ENCODE results near the gene PHTF2. TPM values are rescaled to one million over a fixed set of nuclear protein-coding genes. Genes with fewer than 3 reads are reported as not detected.
"Not testable (repeated sequence)": the region's sequence is repeated elsewhere in the genome, so short reads cannot be mapped to it uniquely, and the experiment has no call there.

The PHTF2 gene
- total RNA-seq, 1 donor from 2014 or later: 31.2 TPM

- intact Hi-C loops (cut with micrococcal nuclease): no loop called here
- peaks cover 51% of the 10 kb centered on the region for H3K36me3 Mint-ChIP-seq (ENCODE audit: low read depth)
- no peak overlapping the region for H3K27ac Mint-ChIP-seq
- peaks cover 18% of the 10 kb centered on the region for H3K4me1 Mint-ChIP-seq (ENCODE audit: low read depth)
- H3K4me3 Mint-ChIP-seq: no peak overlapping the region
- peaks cover 56% of the 10 kb centered on the region for H3K9me3 Mint-ChIP-seq
- peaks cover 2% of the 10 kb centered on the region for H3K27me3 Mint-ChIP-seq (ENCODE audit: insufficient read depth)
- DNase-seq (ENCODE audit: low spot score): no peak
Measured at GRCh38 chr7:77823787-77824186, 25.2 kb downstream of the PHTF2 start.

- Mint-ChIP-seq H3K27ac (no peak overlapping the region), H3K36me3 (ENCODE audit: low read depth) (peaks cover 44% of the 10 kb centered on the region), H3K4me3 (no peak overlapping the region), H3K9me3 (peaks cover 48% of the 10 kb centered on the region), H3K27me3 (ENCODE audit: insufficient read depth) (peaks cover 2% of the 10 kb centered on the region), H3K4me1 (ENCODE audit: low read depth) (peaks cover 18% of the 10 kb centered on the region)
- no peak for DNase-seq (ENCODE audit: low spot score)
- intact Hi-C loops (cut with micrococcal nuclease): no loop called here
Measured at GRCh38 chr7:77824636-77825035, 26.1 kb downstream of the PHTF2 start.

GRCh38 chr7:77825131-77825530 is 26.6 kb downstream of the PHTF2 start:
- Mint-ChIP-seq H3K27ac (no peak overlapping the region), H3K36me3 (ENCODE audit: low read depth) (peaks cover 39% of the 10 kb centered on the region), H3K4me3 (no peak overlapping the region), H3K27me3 (ENCODE audit: insufficient read depth) (peaks cover 2% of the 10 kb centered on the region), H3K9me3 (peaks cover 43% of the 10 kb centered on the region), H3K4me1 (ENCODE audit: low read depth) (peaks cover 18% of the 10 kb centered on the region)
- no peak for DNase-seq (ENCODE audit: low spot score)
- intact Hi-C loops (cut with micrococcal nuclease): no loop called here

DNA sequence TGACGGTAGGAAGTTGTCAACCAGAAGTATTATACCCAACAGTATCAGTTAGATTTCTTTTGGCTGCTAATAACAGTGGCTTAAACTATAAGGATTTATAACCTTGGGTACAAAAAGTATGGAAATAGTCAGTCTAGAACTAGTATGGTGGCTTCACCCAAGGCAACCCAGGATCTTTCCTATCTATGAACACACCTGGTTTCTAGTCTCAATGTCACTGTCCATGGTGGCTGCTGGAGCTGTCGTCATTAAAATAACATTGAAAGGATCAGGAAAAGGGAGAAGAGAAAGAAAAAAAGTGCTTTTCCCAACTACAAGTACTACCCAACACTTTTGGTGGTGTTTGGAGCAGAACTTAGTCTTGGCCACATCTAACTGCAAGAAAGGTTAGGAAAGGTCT is 27.7 kb downstream of the PHTF2 start:
- Mint-ChIP-seq H3K27ac (no peak overlapping the region), H3K27me3 (ENCODE audit: insufficient read depth) (peaks cover 2% of the 10 kb centered on the region), H3K4me3 (no peak overlapping the region), H3K9me3 (peaks cover 31% of the 10 kb centered on the region), H3K36me3 (ENCODE audit: low read depth) (peaks cover 27% of the 10 kb centered on the region), H3K4me1 (ENCODE audit: low read depth) (peaks cover 30% of the 10 kb centered on the region)
- DNase-seq (ENCODE audit: low spot score): no peak
- intact Hi-C loops (cut with micrococcal nuclease): no loop called here

DNA sequence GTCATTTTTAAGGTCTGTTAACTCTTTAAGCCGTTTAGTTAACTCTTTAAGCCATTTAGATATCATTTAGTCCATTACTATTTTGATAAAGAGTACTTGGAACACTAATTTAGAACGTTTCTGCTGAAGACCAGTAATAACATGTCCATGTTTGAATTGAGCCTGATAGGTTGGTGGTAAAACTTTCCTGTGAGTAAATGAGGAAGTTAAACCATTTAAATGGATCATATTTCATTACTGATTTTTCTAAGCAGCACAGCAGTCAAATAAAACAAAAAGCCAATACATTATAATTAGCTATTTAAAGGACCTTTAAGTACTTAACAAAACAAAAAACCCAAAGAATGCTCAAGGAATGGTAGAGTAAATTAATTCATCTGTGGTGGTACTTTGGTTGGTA is 29.4 kb downstream of the PHTF2 start:
- Mint-ChIP-seq H3K27me3 (ENCODE audit: insufficient read depth) (peaks cover 2% of the 10 kb centered on the region), H3K4me1 (ENCODE audit: low read depth) (peaks cover 40% of the 10 kb centered on the region), H3K4me3 (no peak overlapping the region), H3K9me3 (peaks cover 22% of the 10 kb centered on the region), H3K36me3 (ENCODE audit: low read depth) (peaks cover 19% of the 10 kb centered on the region), H3K27ac (no peak overlapping the region)
- DNase-seq (ENCODE audit: low spot score): no peak
- intact Hi-C loops (cut with micrococcal nuclease): no loop called here

DNA sequence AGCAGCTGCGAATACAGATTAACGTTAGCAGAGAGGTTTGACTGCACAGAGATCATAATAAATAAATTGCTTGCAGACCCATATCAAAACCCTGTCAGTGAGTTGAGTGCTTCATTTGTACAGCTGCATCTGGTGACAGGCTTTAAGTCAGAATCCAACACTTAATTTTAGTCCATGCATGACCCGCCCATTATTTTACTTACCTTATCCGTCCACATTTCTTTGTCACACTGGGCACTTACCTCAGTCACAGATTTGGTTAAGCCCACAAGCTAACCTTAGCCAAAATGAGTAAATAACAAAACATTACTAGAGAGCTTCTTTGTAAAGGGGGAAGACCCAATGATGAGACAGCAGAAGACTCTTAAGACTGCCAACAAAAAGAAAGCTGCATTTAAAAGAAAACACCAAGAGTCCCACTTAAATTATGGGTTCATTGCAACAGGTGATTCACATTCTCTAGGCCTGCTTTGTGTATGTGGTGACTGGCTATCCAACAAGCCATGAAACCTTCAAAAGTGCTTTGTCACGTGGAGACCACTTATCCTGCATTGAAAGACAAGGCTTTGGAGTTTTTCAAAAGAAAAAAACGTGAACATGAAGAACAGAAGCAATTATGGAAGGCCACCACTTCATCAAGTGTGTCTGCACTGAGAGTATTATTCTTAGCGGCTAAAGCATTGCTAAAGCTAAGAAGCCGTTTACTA is 32.2 kb downstream of the PHTF2 start:
- Mint-ChIP-seq H3K4me3 (no peak overlapping the region), H3K9me3 (peaks cover 1% of the 10 kb centered on the region), H3K4me1 (ENCODE audit: low read depth) (peaks cover 46% of the 10 kb centered on the region), H3K36me3 (ENCODE audit: low read depth) (peaks cover 6% of the 10 kb centered on the region), H3K27ac (no peak overlapping the region), H3K27me3 (ENCODE audit: insufficient read depth) (peaks cover 2% of the 10 kb centered on the region)
- no peak for DNase-seq (ENCODE audit: low spot score)
- intact Hi-C loops (cut with micrococcal nuclease): no loop called here

- intact Hi-C loops (cut with micrococcal nuclease): no loop called here
- peaks cover 1% of the 10 kb centered on the region for H3K27me3 Mint-ChIP-seq (ENCODE audit: insufficient read depth)
- H3K4me1 Mint-ChIP-seq (ENCODE audit: low read depth): peaks cover 43% of the 10 kb centered on the region
- H3K4me3 Mint-ChIP-seq: no peak overlapping the region
- peaks cover 4% of the 10 kb centered on the region for H3K36me3 Mint-ChIP-seq (ENCODE audit: low read depth)
- H3K9me3 Mint-ChIP-seq: peaks cover 2% of the 10 kb centered on the region
- H3K27ac Mint-ChIP-seq: no peak overlapping the region
- no peak for DNase-seq (ENCODE audit: low spot score)
Measured at GRCh38 chr7:77831481-77831880, 32.9 kb downstream of the PHTF2 start.

- Mint-ChIP-seq H3K4me3 (no peak overlapping the region), H3K27me3 (ENCODE audit: insufficient read depth) (no peaks in the 10 kb centered on the region), H3K4me1 (ENCODE audit: low read depth) (peaks cover 38% of the 10 kb centered on the region), H3K36me3 (ENCODE audit: low read depth) (peaks cover 4% of the 10 kb centered on the region), H3K27ac (no peak overlapping the region), H3K9me3 (peaks cover 3% of the 10 kb centered on the region)
- intact Hi-C loops (cut with micrococcal nuclease): no loop called here
- DNase-seq (ENCODE audit: low spot score): no peak
Measured at GRCh38 chr7:77831953-77832352, 33.4 kb downstream of the PHTF2 start.

- DNase-seq (ENCODE audit: low spot score): no peak
- H3K4me1 Mint-ChIP-seq (ENCODE audit: low read depth): peaks cover 42% of the 10 kb centered on the region
- intact Hi-C loops (cut with micrococcal nuclease): no loop called here
- no peak overlapping the region for H3K4me3 Mint-ChIP-seq
- H3K9me3 Mint-ChIP-seq: peaks cover 3% of the 10 kb centered on the region
- peaks cover 4% of the 10 kb centered on the region for H3K36me3 Mint-ChIP-seq (ENCODE audit: low read depth)
- H3K27me3 Mint-ChIP-seq (ENCODE audit: insufficient read depth): no peaks in the 10 kb centered on the region
- H3K27ac Mint-ChIP-seq: peak overlapping the region; percentile 21
Measured at GRCh38 chr7:77833136-77833535, 34.6 kb downstream of the PHTF2 start.

DNA sequence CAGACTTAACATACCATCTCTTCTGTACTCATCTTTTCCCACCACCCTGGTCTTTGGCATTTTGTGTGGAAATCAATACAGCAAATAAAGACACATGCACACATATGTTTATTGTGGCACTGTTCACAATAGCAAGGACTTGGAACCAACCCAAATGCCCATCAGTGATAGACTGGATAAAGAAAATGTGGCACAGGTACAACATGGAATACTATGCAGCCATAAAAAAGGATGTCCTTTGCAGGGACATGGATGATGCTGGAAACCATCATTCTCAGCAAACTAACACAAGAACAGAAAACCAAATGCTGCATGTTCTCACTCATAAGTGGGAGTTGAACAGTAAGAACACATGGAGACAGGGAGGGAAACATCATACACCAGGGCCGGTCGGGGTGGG is 37.9 kb downstream of the PHTF2 start:
- peaks cover 33% of the 10 kb centered on the region for H3K4me1 Mint-ChIP-seq (ENCODE audit: low read depth)
- H3K36me3 Mint-ChIP-seq (ENCODE audit: low read depth); H3K27me3 Mint-ChIP-seq (ENCODE audit: insufficient read depth); DNase-seq (ENCODE audit: low spot score); H3K27ac Mint-ChIP-seq; H3K9me3 Mint-ChIP-seq; intact Hi-C loops (cut with micrococcal nuclease); H3K4me3 Mint-ChIP-seq: not testable (repeated sequence)

GRCh38 chr7:77837275-77837674 is 38.7 kb downstream of the PHTF2 start:
- Mint-ChIP-seq H3K36me3 (ENCODE audit: low read depth) (peaks cover 6% of the 10 kb centered on the region), H3K4me1 (ENCODE audit: low read depth) (peaks cover 27% of the 10 kb centered on the region), H3K27me3 (ENCODE audit: insufficient read depth) (no peaks in the 10 kb centered on the region), H3K4me3 (no peak overlapping the region), H3K27ac (no peak overlapping the region), H3K9me3 (peaks cover 3% of the 10 kb centered on the region)
- DNase-seq (ENCODE audit: low spot score): no peak
- intact Hi-C loops (cut with micrococcal nuclease): no loop called here

- Mint-ChIP-seq H3K4me1 (ENCODE audit: low read depth) (peaks cover 25% of the 10 kb centered on the region), H3K9me3 (peaks cover 3% of the 10 kb centered on the region), H3K36me3 (ENCODE audit: low read depth) (peaks cover 6% of the 10 kb centered on the region), H3K27me3 (ENCODE audit: insufficient read depth) (no peaks in the 10 kb centered on the region), H3K27ac (no peak overlapping the region), H3K4me3 (no peak overlapping the region)
- intact Hi-C loops (cut with micrococcal nuclease): no loop called here
- no peak for DNase-seq (ENCODE audit: low spot score)
Measured at GRCh38 chr7:77837966-77838365, 39.4 kb downstream of the PHTF2 start.

DNA sequence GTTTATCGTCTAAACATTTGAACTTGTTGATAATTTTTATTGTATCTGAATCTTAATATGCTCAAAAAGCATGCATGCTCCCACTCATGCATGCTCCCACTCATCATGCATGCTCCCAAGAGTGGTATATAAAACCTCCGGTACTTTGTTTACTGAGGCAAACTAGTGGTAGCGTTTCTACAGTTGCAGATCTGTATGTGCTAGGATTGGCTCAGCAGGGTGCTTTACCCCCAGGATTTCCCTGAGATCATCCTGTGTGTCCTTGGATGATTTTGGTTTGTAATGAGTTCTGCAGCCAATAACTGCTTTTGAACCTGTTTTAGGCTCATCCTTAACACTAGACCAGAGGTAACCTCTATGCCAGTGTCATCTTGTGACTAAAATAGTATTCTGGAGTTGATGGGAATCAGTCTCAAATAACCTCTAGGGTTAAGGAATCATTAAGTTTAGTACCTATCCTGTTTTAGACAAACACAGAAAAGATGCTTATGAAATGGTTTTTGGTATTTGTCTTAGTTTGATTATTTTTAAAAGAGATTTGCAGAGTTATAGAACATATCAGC is 40.4 kb downstream of the PHTF2 start:
- H3K4me3 Mint-ChIP-seq: no peak overlapping the region
- no peaks in the 10 kb centered on the region for H3K27me3 Mint-ChIP-seq (ENCODE audit: insufficient read depth)
- peaks cover 3% of the 10 kb centered on the region for H3K9me3 Mint-ChIP-seq
- no peak overlapping the region for H3K27ac Mint-ChIP-seq
- peaks cover 6% of the 10 kb centered on the region for H3K36me3 Mint-ChIP-seq (ENCODE audit: low read depth)
- intact Hi-C loops (cut with micrococcal nuclease): no loop called here
- H3K4me1 Mint-ChIP-seq (ENCODE audit: low read depth): peaks cover 17% of the 10 kb centered on the region
- no peak for DNase-seq (ENCODE audit: low spot score)
